ENCODE measurements around the gene RAD52.
"Not testable (repeated sequence)": the region's sequence is repeated elsewhere in the genome, so short reads cannot be mapped to it uniquely, and the experiment has no call there.

The RAD52 gene

DNA sequence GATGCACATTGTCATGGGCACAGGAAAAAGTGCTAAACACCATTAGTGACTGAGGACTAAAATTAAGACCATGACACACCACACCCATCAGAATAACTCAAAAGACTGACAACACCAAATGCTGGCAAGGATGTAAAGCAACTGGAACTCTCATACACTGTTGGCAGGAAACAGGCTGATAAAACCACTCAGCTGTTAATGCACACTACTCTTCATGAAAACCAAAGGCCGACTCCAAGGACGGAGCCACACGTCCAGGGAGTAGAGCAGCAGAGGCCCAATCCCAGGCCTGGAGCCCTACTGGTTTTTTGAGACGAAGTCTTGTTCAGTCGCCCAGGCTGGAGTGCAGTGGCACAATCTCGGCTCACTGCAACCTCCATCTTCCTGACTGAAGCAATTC is 6.4 kb downstream of the RAD52 start:
- Histone ChIP-seq H3K9ac (ENCODE audit: low read length) (no peak overlapping the region), H3K9me3 (ENCODE audit: insufficient read depth, low read length) (no peaks in the 10 kb centered on the region), H3K4me3 (ENCODE audit: insufficient read depth, low read length, poor library complexity, severe bottlenecking) (no peak overlapping the region), H3K36me3 (ENCODE audit: low read length) (0 out of 2 replicates have a peak, but pooled peaks cover 3% of the 10 kb centered on the region), H3K27ac (ENCODE audit: low read depth, low read length) (no peak overlapping the region), H3K9me2 (replicated peaks; ENCODE audit: insufficient read depth, low read length) (no peaks in the 10 kb centered on the region), H3K4me2 (ENCODE audit: low read depth, low read length, poor library complexity, severe bottlenecking) (no peak overlapping the region), H3F3A (ENCODE audit: insufficient read depth) (peaks cover 3% of the 10 kb centered on the region; the same call in 1 of the 2 replicates), H4K20me1 (ENCODE audit: low read depth, low read length) (no peaks in the 10 kb centered on the region), H3K79me2 (ENCODE audit: insufficient read depth, low read length) (peaks cover 51% of the 10 kb centered on the region), H2AFZ (ENCODE audit: low read depth, low read length, severe bottlenecking) (no peak overlapping the region), H3K27me3 (ENCODE audit: low read length) (no peaks in the 10 kb centered on the region)
- no peak for TF ChIP-seq EZH2phosphoT487 (conservative IDR thresholded peaks at IDR 0.05; ENCODE audit: low read length)
- TF ChIP-seq, protein P1, sequence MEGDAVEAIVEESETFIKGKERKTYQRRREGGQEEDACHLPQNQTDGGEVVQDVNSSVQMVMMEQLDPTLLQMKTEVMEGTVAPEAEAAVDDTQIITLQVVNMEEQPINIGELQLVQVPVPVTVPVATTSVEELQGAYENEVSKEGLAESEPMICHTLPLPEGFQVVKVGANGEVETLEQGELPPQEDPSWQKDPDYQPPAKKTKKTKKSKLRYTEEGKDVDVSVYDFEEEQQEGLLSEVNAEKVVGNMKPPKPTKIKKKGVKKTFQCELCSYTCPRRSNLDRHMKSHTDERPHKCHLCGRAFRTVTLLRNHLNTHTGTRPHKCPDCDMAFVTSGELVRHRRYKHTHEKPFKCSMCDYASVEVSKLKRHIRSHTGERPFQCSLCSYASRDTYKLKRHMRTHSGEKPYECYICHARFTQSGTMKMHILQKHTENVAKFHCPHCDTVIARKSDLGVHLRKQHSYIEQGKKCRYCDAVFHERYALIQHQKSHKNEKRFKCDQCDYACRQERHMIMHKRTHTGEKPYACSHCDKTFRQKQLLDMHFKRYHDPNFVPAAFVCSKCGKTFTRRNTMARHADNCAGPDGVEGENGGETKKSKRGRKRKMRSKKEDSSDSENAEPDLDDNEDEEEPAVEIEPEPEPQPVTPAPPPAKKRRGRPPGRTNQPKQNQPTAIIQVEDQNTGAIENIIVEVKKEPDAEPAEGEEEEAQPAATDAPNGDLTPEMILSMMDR (IDR thresholded peaks at IDR 0.05; ENCODE audit: insufficient read depth, low read length, poor library complexity, severe bottlenecking): no peak

DNA sequence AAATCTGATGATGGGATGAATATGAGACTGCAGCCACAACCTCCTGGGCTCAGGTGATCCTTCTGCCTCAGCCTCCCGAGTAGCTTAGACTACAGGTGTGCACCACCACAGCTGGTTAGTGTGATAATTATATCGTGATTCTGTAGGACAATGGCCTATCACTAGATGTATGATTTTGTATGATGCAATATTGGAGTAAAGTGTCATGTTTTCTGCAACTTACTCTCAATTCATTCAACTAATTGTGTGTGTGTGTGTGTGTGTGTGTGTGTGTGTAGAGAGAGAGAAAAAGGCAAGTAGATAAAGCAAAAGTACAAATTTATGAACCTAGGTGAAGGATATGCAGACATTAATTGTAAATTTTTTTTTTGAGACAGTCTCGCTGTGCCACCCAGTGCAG is 10.7 kb downstream of the RAD52 start:
- Histone ChIP-seq H3F3A (ENCODE audit: insufficient read depth) (no peaks in the 10 kb centered on the region), H3K27me3 (ENCODE audit: low read length) (no peaks in the 10 kb centered on the region), H3K9me2 (replicated peaks; ENCODE audit: insufficient read depth, low read length) (no peaks in the 10 kb centered on the region), H2AFZ (ENCODE audit: low read depth, low read length, severe bottlenecking) (no peak overlapping the region), H3K9ac (ENCODE audit: low read length) (no peak overlapping the region), H3K27ac (ENCODE audit: low read depth, low read length) (no peak overlapping the region), H3K4me3 (ENCODE audit: insufficient read depth, low read length, poor library complexity, severe bottlenecking) (no peak overlapping the region), H4K20me1 (ENCODE audit: low read depth, low read length) (no peaks in the 10 kb centered on the region), H3K4me2 (ENCODE audit: low read depth, low read length, poor library complexity, severe bottlenecking) (no peak overlapping the region), H3K9me3 (ENCODE audit: insufficient read depth, low read length) (no peaks in the 10 kb centered on the region), H3K36me3 (ENCODE audit: low read length) (0 out of 2 replicates have a peak, but pooled peaks cover 3% of the 10 kb centered on the region), H3K79me2 (ENCODE audit: insufficient read depth, low read length) (peaks cover 29% of the 10 kb centered on the region)
- TF ChIP-seq, protein P1 (IDR thresholded peaks at IDR 0.05; ENCODE audit: insufficient read depth, low read length, poor library complexity, severe bottlenecking): no peak
- TF ChIP-seq EZH2phosphoT487 (conservative IDR thresholded peaks at IDR 0.05; ENCODE audit: low read length): no peak

DNA sequence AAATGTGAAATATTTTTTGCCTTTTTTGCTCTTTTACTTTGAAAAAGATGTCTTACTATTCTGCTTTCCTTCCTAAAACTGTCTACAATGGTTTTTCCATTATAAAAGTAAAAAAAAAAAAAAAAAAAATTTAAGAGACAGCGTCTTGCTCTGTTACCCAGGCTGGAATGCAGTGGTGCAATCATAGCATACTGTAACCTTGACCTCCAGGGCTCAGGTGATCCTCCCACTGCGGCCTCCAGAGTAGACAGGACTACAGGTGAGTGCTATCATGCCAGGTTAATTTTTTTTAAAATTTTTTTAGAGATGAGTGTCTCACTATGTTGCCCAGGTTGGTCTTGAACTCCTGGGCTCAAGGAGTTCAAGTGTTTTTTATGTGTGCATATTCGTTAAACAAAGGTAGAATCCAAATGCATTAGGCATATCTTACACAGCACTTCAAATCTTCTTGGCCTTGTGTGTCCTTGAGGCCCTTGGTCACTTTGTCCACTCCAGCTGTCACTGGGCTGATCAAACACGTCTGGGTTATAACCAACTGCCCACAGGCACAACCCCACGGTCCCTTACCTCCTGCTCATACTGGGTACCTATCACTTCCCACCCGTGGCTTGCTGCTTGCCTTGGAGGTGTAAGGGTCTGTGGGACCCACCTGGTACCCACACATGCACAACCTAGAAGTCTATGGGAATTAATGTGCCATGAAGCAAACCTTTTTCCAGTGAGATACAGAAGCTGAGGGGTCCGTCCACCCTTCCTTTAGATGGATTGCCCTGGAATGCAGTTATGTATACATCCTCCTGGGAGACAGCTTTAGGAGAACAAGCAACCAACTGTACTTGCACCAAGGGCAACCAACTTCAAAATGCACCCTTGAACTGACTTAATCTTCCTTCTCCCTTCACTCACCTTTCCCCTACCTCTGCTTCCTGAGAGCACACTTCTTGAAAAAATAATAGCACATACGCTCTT is 12.8 kb downstream of the RAD52 start:
- no peak overlapping the region for H2AFZ ChIP-seq (ENCODE audit: low read depth, low read length, severe bottlenecking)
- H3K9me2 ChIP-seq (replicated peaks; ENCODE audit: insufficient read depth, low read length): no peaks in the 10 kb centered on the region
- peaks cover 22% of the 10 kb centered on the region for H3K79me2 ChIP-seq (ENCODE audit: insufficient read depth, low read length)
- H3K27me3 ChIP-seq (ENCODE audit: low read length): no peaks in the 10 kb centered on the region
- H3K9ac ChIP-seq (ENCODE audit: low read length): no peak overlapping the region
- H3K36me3 ChIP-seq (ENCODE audit: low read length): no peaks in the 10 kb centered on the region
- H4K20me1 ChIP-seq (ENCODE audit: low read depth, low read length): no peaks in the 10 kb centered on the region
- H3K9me3 ChIP-seq (ENCODE audit: insufficient read depth, low read length): no peaks in the 10 kb centered on the region
- no peak overlapping the region for H3K4me2 ChIP-seq (ENCODE audit: low read depth, low read length, poor library complexity, severe bottlenecking)
- no peak overlapping the region for H3K4me3 ChIP-seq (ENCODE audit: insufficient read depth, low read length, poor library complexity, severe bottlenecking)
- H3K27ac ChIP-seq (ENCODE audit: low read depth, low read length): no peak overlapping the region
- TF ChIP-seq EZH2phosphoT487 (conservative IDR thresholded peaks at IDR 0.05; ENCODE audit: low read length): no peak
- TF ChIP-seq, protein P1 (IDR thresholded peaks at IDR 0.05; ENCODE audit: insufficient read depth, low read length, poor library complexity, severe bottlenecking): no peak
- H3F3A ChIP-seq (ENCODE audit: insufficient read depth): no peaks in the 10 kb centered on the region

DNA sequence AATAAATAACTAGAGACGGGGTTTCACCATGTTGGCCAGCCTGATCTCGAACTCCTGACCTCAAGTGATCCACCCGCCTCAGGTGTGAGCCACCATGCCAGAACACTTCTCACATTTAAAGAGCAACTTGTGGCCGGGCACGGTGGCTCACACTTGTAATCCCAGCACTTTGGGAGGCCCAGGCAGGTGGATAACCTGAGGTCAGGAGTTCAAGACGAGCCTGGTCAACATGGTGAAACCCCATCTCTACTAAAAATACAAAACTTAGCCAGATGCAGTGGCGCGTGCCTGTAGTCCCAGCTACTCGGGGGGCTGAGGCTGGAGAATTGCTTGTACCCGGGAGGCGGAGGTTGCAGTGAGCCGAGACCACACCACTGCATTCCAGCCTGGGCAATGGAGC is 13.6 kb downstream of the RAD52 start:
- not testable (repeated sequence) for H3K4me3 ChIP-seq (ENCODE audit: insufficient read depth, low read length, poor library complexity, severe bottlenecking); H3K9ac ChIP-seq (ENCODE audit: low read length); H2AFZ ChIP-seq (ENCODE audit: low read depth, low read length, severe bottlenecking); H3K4me2 ChIP-seq (ENCODE audit: low read depth, low read length, poor library complexity, severe bottlenecking); H3K36me3 ChIP-seq (ENCODE audit: low read length); H3K27ac ChIP-seq (ENCODE audit: low read depth, low read length); H4K20me1 ChIP-seq (ENCODE audit: low read depth, low read length); H3F3A ChIP-seq (ENCODE audit: insufficient read depth); H3K9me3 ChIP-seq (ENCODE audit: insufficient read depth, low read length); H3K9me2 ChIP-seq (replicated peaks; ENCODE audit: insufficient read depth, low read length); H3K27me3 ChIP-seq (ENCODE audit: low read length)
- peaks cover 22% of the 10 kb centered on the region for H3K79me2 ChIP-seq (ENCODE audit: insufficient read depth, low read length)

All from SU-DHL-6 (cell line).